Naive thymus-derived CD8-positive, alpha-beta T cell (primary cell): Measurements from ENCODE around the gene EFCAB8. TPM values are rescaled to one million over a fixed set of nuclear protein-coding genes. Genes with fewer than 3 reads are reported as not detected.
A peak's percentile ranks its signal among the peaks of the same experiment; 100 is the strongest.
"Not testable (repeated sequence)": the region's sequence is repeated elsewhere in the genome, so short reads cannot be mapped to it uniquely, and the experiment has no call there.

Experiments used
- ATAC-seq, 2 donors: fragments of 150-1000 bp; cut with Tn5 transposase in 1 of 2; sonication (Bioruptor Pico), chemical (Tn5 transposase) in 1 of 2; 1 replicate in 1 of 2; 2 replicates in 1 of 2; pipeline ENCODE4 v1.10.0; 2021; ENCODE audit warnings: mild to moderate bottlenecking in 2 of 2, moderate library complexity in 2 of 2
- POLR2A ChIA-PET: fragments of 350-600 bp; sonication (Branson Sonifier 250); formaldehyde crosslinking; loops from one replicate; lab custom pipeline; 2021; ENCODE audit warnings: antibody characterized with exemption; lab: Charles Lee
- DNase-seq, 10 donors: peaks; one replicate each; pipeline versions ENCODE4 v3.0.0 to v3.0.0-alpha.2; 2020 to 2022
- H3K27ac Mint-ChIP-seq, 10 donors: one replicate each; pipeline ENCODE4 v1.8.0; 2020 to 2022; ENCODE audit warnings: mild to moderate bottlenecking in 10 of 10, mixed read lengths in 10 of 10, moderate library complexity in 4 of 10, inconsistent platforms in 1 of 10
- H3K27me3 Mint-ChIP-seq, 5 donors: one replicate each; pipeline ENCODE4 v1.8.0; 2021 to 2022; ENCODE audit warnings: mixed read lengths in 5 of 5
- H3K36me3 Mint-ChIP-seq, 3 donors: one replicate each; pipeline ENCODE4 v1.8.0; 2020 to 2022; ENCODE audit warnings: mixed read lengths in 3 of 3, mild to moderate bottlenecking in 2 of 3, inconsistent platforms in 1 of 3
- H3K4me1 Mint-ChIP-seq, 4 donors: one replicate each; pipeline ENCODE4 v1.8.0; 2021 to 2022; ENCODE audit warnings: mixed read lengths in 4 of 4
- H3K4me3 Mint-ChIP-seq, 10 donors: one replicate each; pipeline ENCODE4 v1.8.0; 2020 to 2022; ENCODE audit warnings: mild to moderate bottlenecking in 10 of 10, mixed read lengths in 10 of 10, moderate library complexity in 6 of 10, inconsistent platforms in 1 of 10
- H3K9me3 Mint-ChIP-seq, 9 donors: one replicate each; pipeline ENCODE4 v1.8.0; 2020 to 2022; ENCODE audit warnings: mixed read lengths in 9 of 9, mild to moderate bottlenecking in 3 of 9, inconsistent platforms in 1 of 9, moderate library complexity in 1 of 9
- polyA plus RNA-seq, 3 donors: library from polyadenylated mRNA; unstranded; fragments of 300-500 nt; fragmentation: Illumina TruSeq; gene quantifications; one replicate each; pipeline ENCODE4 v1.2.3, GENCODE V29; 2021
- total RNA-seq, 8 experiments: library from RNA in 2 of 8; stranded (reverse) in 2 of 8; gene quantifications; one replicate each; pipeline ENCODE4 v1.2.3 and lab custom pipeline; 2021 to 2026

Gene EFCAB8
- total and polyA plus RNA-seq, 5 experiments from 2014 or later, result 2.2 to 2.9 TPM; not detected in 3

GRCh38 chr20:32946629-32947028 lies 87.9 kb downstream of the EFCAB8 start:
- H3K4me3 Mint-ChIP-seq, result peak overlapping the region in 3 of 10 donors; percentile 39 to 76 (median 53)
- ATAC-seq (no peak), DNase-seq (no peak)
- peaks cover 0 to 4% (median 2%) of the 10 kb centered on the region in 3 donors for H3K36me3 Mint-ChIP-seq
- peaks cover 23 to 49% (median 47%) of the 10 kb centered on the region in 4 donors for H3K4me1 Mint-ChIP-seq
- POLR2A ChIA-PET, result interaction anchor here (1.9 to 2.7 kb wide), 2 partner anchors 21 to 26 kb away, joined by 19 to 25 read pairs; no protein-coding TSS in a partner anchor
- H3K9me3 Mint-ChIP-seq, result peaks cover 0 to 4% (median 0%) of the 10 kb centered on the region in 9 donors
- no peaks in the 10 kb centered on the region for H3K27me3 Mint-ChIP-seq
- peak overlapping the region in 7 of 10 donors; percentile 16 to 91 (median 68) for H3K27ac Mint-ChIP-seq

GRCh38 chr20:32950539-32950938 lies 91.8 kb downstream of the EFCAB8 start:
- ATAC-seq, H3K36me3 Mint-ChIP-seq, POLR2A ChIA-PET, H3K27me3 Mint-ChIP-seq, DNase-seq: not testable (repeated sequence)
- H3K4me1 Mint-ChIP-seq, result peaks cover 20 to 53% (median 44%) of the 10 kb centered on the region in 4 donors
- peaks cover 0 to 16% (median 6%) of the 10 kb centered on the region in 9 donors for H3K9me3 Mint-ChIP-seq
- H3K27ac Mint-ChIP-seq, result peak overlapping the region; percentile 3 to 74 (median 64)
- H3K4me3 Mint-ChIP-seq, result peak overlapping the region in 5 of 10 donors; percentile 17 to 59 (median 42)

- Mint-ChIP-seq H3K4me3 (no peak overlapping the region), H3K27me3 (no peaks in the 10 kb centered on the region), H3K27ac (no peak overlapping the region), H3K36me3 (peaks cover 0 to 24% (median 21%) of the 10 kb centered on the region in 3 donors), H3K9me3 (peaks cover 4 to 42% (median 23%) of the 10 kb centered on the region in 9 donors), H3K4me1 (peaks cover 12 to 26% (median 21%) of the 10 kb centered on the region in 4 donors)
- DNase-seq, result no peak
- ATAC-seq, result no peak
- POLR2A ChIA-PET, result interaction anchor here (0.7 to 2.2 kb wide), 3 partner anchors 9 to 22 kb away, joined by 3 to 10 read pairs (median 3); no protein-coding TSS in a partner anchor
Observed at GRCh38 chr20:32957459-32957858, 98.7 kb downstream of the EFCAB8 start.

GRCh38 chr20:32958574-32958973 lies 99.9 kb downstream of the EFCAB8 start:
- Mint-ChIP-seq H3K27me3 (no peaks in the 10 kb centered on the region), H3K36me3 (peaks cover 0 to 24% (median 21%) of the 10 kb centered on the region in 3 donors), H3K4me3 (no peak overlapping the region), H3K27ac (peak overlapping the region in 1 of 10 donors; percentile 65), H3K9me3 (peaks cover 4 to 42% (median 23%) of the 10 kb centered on the region in 9 donors), H3K4me1 (peaks cover 19 to 37% (median 26%) of the 10 kb centered on the region in 4 donors)
- DNase-seq (no peak), ATAC-seq (no peak)
- POLR2A ChIA-PET, result interaction anchor here (2.2 kb wide), 1 partner anchor 8 kb away, joined by 10 read pairs; no protein-coding TSS in a partner anchor

GRCh38 chr20:32959351-32960221 lies 100.9 kb downstream of the EFCAB8 start:
- H3K4me3 Mint-ChIP-seq, result no peak overlapping the region
- peaks cover 24 to 43% (median 32%) of the 10 kb centered on the region in 4 donors for H3K4me1 Mint-ChIP-seq
- ATAC-seq (no peak), DNase-seq (no peak)
- POLR2A ChIA-PET, result interaction anchor here (1.2 kb wide), 1 partner anchor 12 kb away, joined by 3 read pairs; no protein-coding TSS in a partner anchor
- peak overlapping the region in 5 of 10 donors; percentile 4 to 65 (median 27) for H3K27ac Mint-ChIP-seq
- H3K27me3 Mint-ChIP-seq, result no peaks in the 10 kb centered on the region
- peaks cover 0 to 21% (median 18%) of the 10 kb centered on the region in 3 donors for H3K36me3 Mint-ChIP-seq
- H3K9me3 Mint-ChIP-seq, result peaks cover 4 to 36% (median 19%) of the 10 kb centered on the region in 9 donors

- no peaks in the 10 kb centered on the region for H3K27me3 Mint-ChIP-seq
- H3K4me3 Mint-ChIP-seq, result no peak overlapping the region
- peak overlapping the region in 2 of 10 donors; percentile 15 to 46 for H3K27ac Mint-ChIP-seq
- no peak for DNase-seq
- H3K36me3 Mint-ChIP-seq, result peaks cover 0 to 21% (median 17%) of the 10 kb centered on the region in 3 donors
- ATAC-seq, result no peak
- peaks cover 4 to 31% (median 16%) of the 10 kb centered on the region in 9 donors for H3K9me3 Mint-ChIP-seq
- POLR2A ChIA-PET, result interaction anchor here (1.2 kb wide), 1 partner anchor 12 kb away, joined by 3 read pairs; no protein-coding TSS in a partner anchor
- peaks cover 25 to 47% (median 33%) of the 10 kb centered on the region in 4 donors for H3K4me1 Mint-ChIP-seq
Observed at GRCh38 chr20:32960222-32960518, 101.4 kb downstream of the EFCAB8 start.

GRCh38 chr20:32960849-32961731 lies 102.4 kb downstream of the EFCAB8 start:
- Mint-ChIP-seq H3K9me3 (peaks cover 4 to 26% (median 13%) of the 10 kb centered on the region in 9 donors), H3K27me3 (no peaks in the 10 kb centered on the region), H3K4me3 (no peak overlapping the region), H3K27ac (peak overlapping the region in 8 of 10 donors; percentile 4 to 92 (median 42)), H3K36me3 (peaks cover 0 to 17% (median 17%) of the 10 kb centered on the region in 3 donors), H3K4me1 (peaks cover 28 to 56% (median 33%) of the 10 kb centered on the region in 4 donors)
- ATAC-seq (no peak), DNase-seq (no peak)
- POLR2A ChIA-PET, result interaction anchor here (1.2 kb wide), 1 partner anchor 11 kb away, joined by 3 read pairs; no protein-coding TSS in a partner anchor

- POLR2A ChIA-PET, result interaction anchor here (1.3 kb wide), 1 partner anchor 9 kb away, joined by 3 read pairs; no protein-coding TSS in a partner anchor
- peak overlapping the region in 5 of 10 donors; percentile 2 to 92 (median 84) for H3K27ac Mint-ChIP-seq
- no peak for DNase-seq
- no peak overlapping the region for H3K4me3 Mint-ChIP-seq
- H3K9me3 Mint-ChIP-seq, result peaks cover 0 to 18% (median 10%) of the 10 kb centered on the region in 9 donors
- no peaks in the 10 kb centered on the region for H3K27me3 Mint-ChIP-seq
- peaks cover 28 to 66% (median 36%) of the 10 kb centered on the region in 4 donors for H3K4me1 Mint-ChIP-seq
- peaks cover 0 to 11% (median 11%) of the 10 kb centered on the region in 3 donors for H3K36me3 Mint-ChIP-seq
- no peak for ATAC-seq
Observed at GRCh38 chr20:32962053-32962452, 103.3 kb downstream of the EFCAB8 start.

- H3K27me3 Mint-ChIP-seq, H3K4me3 Mint-ChIP-seq: not testable (repeated sequence)
- POLR2A ChIA-PET, result interaction anchor here (1.3 kb wide), 1 partner anchor 8 kb away, joined by 3 read pairs; no protein-coding TSS in a partner anchor
Observed at GRCh38 chr20:32962646-32963045, 103.9 kb downstream of the EFCAB8 start.

GRCh38 chr20:32963176-32963575 lies 104.5 kb downstream of the EFCAB8 start:
- DNase-seq, result no peak
- POLR2A ChIA-PET, result no interaction called here
- H3K9me3 Mint-ChIP-seq, result peaks cover 0 to 8% (median 2%) of the 10 kb centered on the region in 9 donors
- peak overlapping the region in 6 of 10 donors; percentile 2 to 92 (median 60) for H3K27ac Mint-ChIP-seq
- peaks cover 0 to 7% (median 1%) of the 10 kb centered on the region in 3 donors for H3K36me3 Mint-ChIP-seq
- ATAC-seq, result no peak
- peak overlapping the region in 1 of 10 donors; percentile 42 for H3K4me3 Mint-ChIP-seq
- H3K27me3 Mint-ChIP-seq, result no peaks in the 10 kb centered on the region
- H3K4me1 Mint-ChIP-seq, result peaks cover 28 to 77% (median 41%) of the 10 kb centered on the region in 4 donors

More at GRCh38 chr20:32962646-32963045, 103.9 kb downstream of the EFCAB8 start:
- H3K27ac Mint-ChIP-seq, result peak overlapping the region in 4 of 10 donors; percentile 39 to 92 (median 65)
- H3K4me1 Mint-ChIP-seq, result peaks cover 28 to 72% (median 39%) of the 10 kb centered on the region in 4 donors
- not testable (repeated sequence) for ATAC-seq, DNase-seq
- peaks cover 0 to 13% (median 8%) of the 10 kb centered on the region in 9 donors for H3K9me3 Mint-ChIP-seq
- peaks cover 0 to 11% (median 7%) of the 10 kb centered on the region in 3 donors for H3K36me3 Mint-ChIP-seq

- Mint-ChIP-seq H3K9me3 (no peaks in the 10 kb centered on the region), H3K4me3 (peak overlapping the region in 1 of 10 donors; percentile 33), H3K27ac (peak overlapping the region in 2 of 10 donors; percentile 25 to 35), H3K27me3 (no peaks in the 10 kb centered on the region), H3K4me1 (peaks cover 26 to 83% (median 39%) of the 10 kb centered on the region in 4 donors), H3K36me3 (no peaks in the 10 kb centered on the region)
- POLR2A ChIA-PET, result interaction anchor here (1.5 to 1.8 kb wide), 2 partner anchors 10 to 13 kb away, joined by 3 to 9 read pairs; no protein-coding TSS in a partner anchor
- no peak for DNase-seq
- ATAC-seq, result no peak
Observed at GRCh38 chr20:32964575-32964974, 105.9 kb downstream of the EFCAB8 start.
